SK-N-SH (cell line): ENCODE measurements around the gene KRT78.

ENCODE experiments used
- CTCF ChIP-seq: fragments of 200-600 bp; sonication (generic); IDR thresholded peaks from 2 replicates; pipeline ENCODE4 v1.6.1; 2017; ENCODE audit warnings: antibody characterized with exemption, mild to moderate bottlenecking, moderate library complexity
- EZH2phosphoT487 ChIP-seq: fragments of 200-600 bp; sonication (generic); IDR thresholded peaks from 2 replicates; pipeline ENCODE4 v1.6.1; 2017; ENCODE audit warnings: low read depth, mixed run types, mild to moderate bottlenecking, antibody characterized with exemption, moderate library complexity, borderline replicate concordance
- POLR2AphosphoS5 ChIP-seq: IDR thresholded peaks from 2 replicates; pipeline ENCODE4 v1.6.1; 2012; ENCODE audit warnings: low read depth, low read length
- SMC3 ChIP-seq: IDR thresholded peaks from 2 replicates; pipeline ENCODE4 v1.6.1; 2012; ENCODE audit warnings: low read depth, low read length, improper control_type of control experiment
- USF1 ChIP-seq: IDR thresholded peaks from 2 replicates; pipeline ENCODE4 v1.4.0; 2012; ENCODE audit warnings: low read depth, borderline replicate concordance

GRCh38 chr12:52890417-52890816 lies 41.6 kb upstream of the KRT78 start:
- TF ChIP-seq CTCF (no peak), USF1 (no peak), POLR2AphosphoS5 (no peak), EZH2phosphoT487 (no peak), SMC3 (no peak)
